ENCODE measurements around the gene EFHC1.
A peak's percentile ranks its signal among the peaks of the same experiment; 100 is the strongest.

Gene EFHC1

DNA sequence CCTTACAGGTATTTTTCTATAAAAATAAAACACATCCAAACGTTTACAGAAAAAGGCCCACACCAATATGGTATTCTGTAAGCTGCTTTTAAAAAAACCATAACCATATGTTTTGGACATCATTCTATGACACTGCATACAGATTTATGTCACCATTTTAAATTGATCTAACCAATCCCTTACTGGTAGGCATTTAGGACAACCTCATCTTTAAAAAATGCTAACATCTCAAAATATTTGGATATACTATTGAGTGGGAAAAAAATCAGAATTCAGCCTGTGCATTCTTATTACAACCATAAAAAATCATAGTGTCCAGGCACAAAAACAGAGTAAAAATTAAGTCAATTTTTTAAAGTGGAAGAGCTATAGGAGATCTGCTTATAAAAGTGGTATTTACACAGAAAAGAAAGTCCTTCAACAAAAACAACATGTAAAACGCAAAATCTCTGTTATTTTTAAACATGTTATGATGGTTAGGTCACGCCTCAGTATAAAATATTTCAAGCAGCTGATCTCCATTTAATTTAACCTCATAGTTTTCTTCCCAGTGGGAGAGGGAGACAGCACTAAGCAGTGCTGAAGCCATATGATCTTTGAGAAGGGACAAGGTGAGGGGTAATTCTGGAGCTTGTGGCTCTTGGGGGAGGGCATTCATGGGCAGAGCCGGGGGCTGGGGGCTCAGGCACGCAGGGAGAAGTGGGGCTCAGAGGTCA is 135.5 kb downstream of the EFHC1 start:
- no peak for DNase-seq (ENCODE audit: low read depth)

GRCh38 chr6:52557389-52558265 is 137.5 kb downstream of the EFHC1 start:
- no peak for DNase-seq (ENCODE audit: low read depth)

- DNase-seq (ENCODE audit: low read depth) = no peak
These were observed 138.3 kb downstream of the EFHC1 start for GRCh38 chr6:52558266-52559000.

DNA sequence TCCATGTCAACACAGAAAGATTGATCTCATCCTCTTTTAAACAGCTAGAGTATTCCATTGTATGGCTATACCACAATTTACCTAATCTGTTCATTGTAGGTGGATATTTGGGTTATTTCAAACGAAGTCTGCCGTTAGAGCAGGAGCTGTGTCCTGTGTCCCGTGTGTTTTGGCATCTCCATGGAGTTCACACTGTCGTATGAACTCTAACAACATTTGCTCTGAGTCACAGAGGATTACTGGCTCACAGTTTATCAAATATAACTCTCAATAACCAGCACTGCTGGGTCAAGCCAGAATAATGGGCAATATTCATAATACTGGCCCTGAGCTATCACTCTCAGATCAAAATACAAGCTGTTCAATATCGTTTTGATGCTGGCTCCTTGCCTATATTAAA is 140.3 kb downstream of the EFHC1 start:
- no peak for DNase-seq (ENCODE audit: low read depth)

- DNase-seq (ENCODE audit: low read depth) = no peak
These were observed 142.8 kb downstream of the EFHC1 start for GRCh38 chr6:52562911-52563310.

DNA sequence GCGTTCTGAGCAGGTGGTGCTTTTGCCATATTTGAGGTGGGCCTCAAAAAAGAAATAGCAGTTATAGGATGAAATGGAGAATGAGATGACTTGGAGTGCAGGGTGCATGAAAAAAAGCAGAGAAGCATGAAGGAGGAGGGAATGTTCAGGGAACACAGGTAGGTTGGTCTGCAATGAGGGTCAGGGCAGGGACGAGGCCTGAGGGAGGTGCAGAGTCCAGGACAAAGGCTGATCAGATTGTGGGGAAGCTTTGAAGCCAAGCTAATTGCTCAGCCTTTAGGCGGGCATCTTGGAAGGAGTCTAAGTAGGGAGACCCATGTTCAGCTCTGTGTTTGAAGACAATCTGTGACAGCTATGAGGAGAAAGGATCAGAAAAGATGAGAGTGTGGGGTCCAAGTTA is 144.7 kb downstream of the EFHC1 start:
- no peak for DNase-seq (ENCODE audit: low read depth)

GRCh38 chr6:52566201-52566600 is 146.1 kb downstream of the EFHC1 start:
- DNase-seq (ENCODE audit: low read depth) = no peak

- peak; percentile 48 for DNase-seq (ENCODE audit: low read depth)
These were observed 146.7 kb downstream of the EFHC1 start for GRCh38 chr6:52566853-52567279.

DNA sequence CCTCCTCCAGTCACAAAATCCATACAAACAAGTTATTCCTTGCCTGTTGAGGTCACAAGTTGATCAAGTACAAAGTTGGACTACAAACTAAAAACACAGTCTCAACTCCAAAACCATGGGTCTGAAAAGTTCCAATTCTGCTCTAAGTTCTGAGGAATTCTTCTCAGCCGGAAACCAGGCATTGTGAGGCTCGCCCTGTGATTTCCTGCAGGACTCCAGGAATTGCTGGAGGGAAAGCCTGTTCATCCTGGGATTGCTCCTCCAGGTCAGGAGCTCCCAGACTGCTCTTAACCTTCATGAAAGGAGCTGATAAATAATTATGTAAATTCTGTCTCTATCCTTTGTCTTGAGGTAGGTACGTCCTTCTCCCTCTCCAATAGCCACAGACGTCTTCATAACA is 148.2 kb downstream of the EFHC1 start:
- no peak for DNase-seq (ENCODE audit: low read depth)

DNA sequence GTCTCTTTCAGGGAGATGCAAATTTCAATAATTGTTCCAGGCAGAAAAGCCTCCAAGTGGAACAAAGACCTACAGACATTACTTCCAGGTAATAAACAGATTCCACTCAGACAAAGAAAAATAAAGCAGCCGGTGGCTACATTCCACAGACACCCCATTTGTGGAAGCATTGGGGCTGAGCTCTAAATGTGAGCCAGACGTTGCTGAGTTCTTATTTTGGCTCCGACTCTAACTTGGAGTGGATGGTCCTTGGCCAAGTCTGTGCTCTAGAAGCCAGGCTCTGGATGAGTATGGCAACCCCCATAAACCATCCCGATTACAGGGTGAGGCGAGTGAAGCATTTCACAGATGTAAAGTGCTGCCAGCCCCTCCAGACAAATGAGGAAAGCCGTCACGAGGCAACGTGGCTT is 150.2 kb downstream of the EFHC1 start:
- DNase-seq (ENCODE audit: low read depth) = no peak

- no peak for DNase-seq (ENCODE audit: low read depth)
These were observed 151.1 kb downstream of the EFHC1 start for GRCh38 chr6:52571099-52571755.

DNA sequence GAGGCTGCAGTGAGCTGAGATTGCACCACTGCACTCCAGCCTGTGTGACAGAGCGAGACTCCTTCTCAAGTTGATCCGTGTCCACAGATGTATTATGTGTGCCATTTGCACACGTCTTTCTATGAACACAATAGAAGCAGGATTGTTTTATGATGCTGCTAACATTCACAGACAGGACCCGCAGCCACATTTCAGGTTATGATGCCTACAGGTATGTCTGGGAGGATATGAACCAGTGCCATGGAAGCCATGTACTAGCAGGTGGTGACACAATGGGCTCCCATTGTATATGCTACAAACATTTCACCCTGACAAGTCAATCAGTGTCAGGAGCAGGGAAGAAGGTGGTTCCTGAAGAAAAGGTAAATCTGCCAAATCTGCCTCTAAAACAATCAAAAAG is 152.4 kb downstream of the EFHC1 start:
- DNase-seq (ENCODE audit: low read depth) = no peak

- no peak for DNase-seq (ENCODE audit: low read depth)
These were observed 153.2 kb downstream of the EFHC1 start for GRCh38 chr6:52573295-52573694.

All from fibroblast of the conjunctiva (primary cell).